GM11168 (cell line): ENCODE data around the gene POMT2.

Experiments
- in situ Hi-C: fragments of 300-500 bp; cut with MboI; formaldehyde crosslinking; loops from one replicate; pipeline ENCODE4 v1.12.0; 2022; ENCODE audit warnings: low sequenced_read_pairs; ENCODE audit not compliant: unreplicated experiment

POMT2 gene

GRCh38 chr14:77320238-77320935 is at the start of gene POMT2:
TSS of gene POMT2 (minus strand) at chr14:77320883. CDS start at chr14:77320681, 202 bp downstream.
- in situ Hi-C loops, result no loop called here

GRCh38 chr14:77369285-77369684 is 48.6 kb upstream of the POMT2 start:
- in situ Hi-C loops, result no loop called here

GRCh38 chr14:77364146-77364545 is 43.5 kb upstream of the POMT2 start:
- in situ Hi-C loops, result no loop called here

GRCh38 chr14:77359626-77360025 is 38.9 kb upstream of the POMT2 start:
- in situ Hi-C loops, result no loop called here

- in situ Hi-C loops, result no loop called here
Observed at GRCh38 chr14:77356899-77357298, 36.2 kb upstream of the POMT2 start.

GRCh38 chr14:77355811-77356210 is 35.1 kb upstream of the POMT2 start:
- in situ Hi-C loops, result no loop called here

- in situ Hi-C loops, result no loop called here
Observed at GRCh38 chr14:77353469-77354141, 32.9 kb upstream of the POMT2 start.

GRCh38 chr14:77347751-77348150 is 27.1 kb upstream of the POMT2 start:
- in situ Hi-C loops, result no loop called here

GRCh38 chr14:77346495-77346894 is 25.8 kb upstream of the POMT2 start:
- in situ Hi-C loops, result no loop called here

GRCh38 chr14:77344377-77344996 is 23.8 kb upstream of the POMT2 start:
- in situ Hi-C loops, result no loop called here

- in situ Hi-C loops, result no loop called here
Observed at GRCh38 chr14:77343662-77344061, 23.0 kb upstream of the POMT2 start.

GRCh38 chr14:77342726-77343397 is 22.2 kb upstream of the POMT2 start:
- in situ Hi-C loops, result no loop called here

- in situ Hi-C loops, result no loop called here
Observed at GRCh38 chr14:77340389-77340788, 19.7 kb upstream of the POMT2 start.

GRCh38 chr14:77339407-77339806 is 18.7 kb upstream of the POMT2 start:
- in situ Hi-C loops, result loop anchor here (5.0 kb wide), 1 partner anchor 33 kb away; no protein-coding TSS in a partner anchor

GRCh38 chr14:77338302-77338701 is 17.6 kb upstream of the POMT2 start:
- in situ Hi-C loops, result loop anchor here (5.0 kb wide), 1 partner anchor 34 kb away; no protein-coding TSS in a partner anchor

GRCh38 chr14:77337880-77338279 is 17.2 kb upstream of the POMT2 start:
- in situ Hi-C loops, result loop anchor here (5.0 kb wide), 1 partner anchor 34 kb away; no protein-coding TSS in a partner anchor

GRCh38 chr14:77337255-77337654 is 16.6 kb upstream of the POMT2 start:
- in situ Hi-C loops, result loop anchor here (5.0 kb wide), 1 partner anchor 35 kb away; no protein-coding TSS in a partner anchor

- in situ Hi-C loops, result loop anchor here (5.0 kb wide), 1 partner anchor 37 kb away; no protein-coding TSS in a partner anchor
Observed at GRCh38 chr14:77335576-77335975, 14.9 kb upstream of the POMT2 start.

GRCh38 chr14:77329872-77330271 is 9.2 kb upstream of the POMT2 start:
- in situ Hi-C loops, result no loop called here

- in situ Hi-C loops, result no loop called here
Observed at GRCh38 chr14:77327111-77327510, 6.4 kb upstream of the POMT2 start.

- in situ Hi-C loops, result no loop called here
Observed at GRCh38 chr14:77325746-77326094, 5.0 kb upstream of the POMT2 start.
